ENCODE measurements around the gene CBLB.

The CBLB gene

DNA sequence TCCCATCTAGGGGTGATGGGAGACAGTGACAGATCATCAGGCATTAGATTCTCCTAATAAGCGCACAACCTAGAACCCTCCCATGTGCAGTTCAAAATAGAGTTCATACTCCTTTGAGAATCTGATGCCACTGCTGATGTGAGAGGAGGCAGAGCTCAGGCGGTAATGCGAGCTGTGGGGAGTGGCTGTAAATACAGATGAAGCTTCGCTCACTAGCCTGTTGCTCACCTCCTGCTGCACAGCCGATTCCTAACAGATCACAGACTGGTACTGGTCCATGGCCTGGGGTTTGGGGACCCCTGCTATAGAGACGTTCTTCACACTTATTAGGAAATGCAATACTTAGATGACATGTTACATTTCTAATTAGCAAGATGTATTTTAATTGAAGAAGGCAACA, 154.4 kb downstream of the CBLB start:
- no peak for DNase-seq (ENCODE audit: low read depth)
- H3K4me3 ChIP-seq (ENCODE audit: low read depth, low read length), result no peak overlapping the region
- TF ChIP-seq, protein P1, sequence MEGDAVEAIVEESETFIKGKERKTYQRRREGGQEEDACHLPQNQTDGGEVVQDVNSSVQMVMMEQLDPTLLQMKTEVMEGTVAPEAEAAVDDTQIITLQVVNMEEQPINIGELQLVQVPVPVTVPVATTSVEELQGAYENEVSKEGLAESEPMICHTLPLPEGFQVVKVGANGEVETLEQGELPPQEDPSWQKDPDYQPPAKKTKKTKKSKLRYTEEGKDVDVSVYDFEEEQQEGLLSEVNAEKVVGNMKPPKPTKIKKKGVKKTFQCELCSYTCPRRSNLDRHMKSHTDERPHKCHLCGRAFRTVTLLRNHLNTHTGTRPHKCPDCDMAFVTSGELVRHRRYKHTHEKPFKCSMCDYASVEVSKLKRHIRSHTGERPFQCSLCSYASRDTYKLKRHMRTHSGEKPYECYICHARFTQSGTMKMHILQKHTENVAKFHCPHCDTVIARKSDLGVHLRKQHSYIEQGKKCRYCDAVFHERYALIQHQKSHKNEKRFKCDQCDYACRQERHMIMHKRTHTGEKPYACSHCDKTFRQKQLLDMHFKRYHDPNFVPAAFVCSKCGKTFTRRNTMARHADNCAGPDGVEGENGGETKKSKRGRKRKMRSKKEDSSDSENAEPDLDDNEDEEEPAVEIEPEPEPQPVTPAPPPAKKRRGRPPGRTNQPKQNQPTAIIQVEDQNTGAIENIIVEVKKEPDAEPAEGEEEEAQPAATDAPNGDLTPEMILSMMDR (IDR thresholded peaks at IDR 0.05; ENCODE audit: low read depth, low read length, missing control alignments), result no peak

DNA sequence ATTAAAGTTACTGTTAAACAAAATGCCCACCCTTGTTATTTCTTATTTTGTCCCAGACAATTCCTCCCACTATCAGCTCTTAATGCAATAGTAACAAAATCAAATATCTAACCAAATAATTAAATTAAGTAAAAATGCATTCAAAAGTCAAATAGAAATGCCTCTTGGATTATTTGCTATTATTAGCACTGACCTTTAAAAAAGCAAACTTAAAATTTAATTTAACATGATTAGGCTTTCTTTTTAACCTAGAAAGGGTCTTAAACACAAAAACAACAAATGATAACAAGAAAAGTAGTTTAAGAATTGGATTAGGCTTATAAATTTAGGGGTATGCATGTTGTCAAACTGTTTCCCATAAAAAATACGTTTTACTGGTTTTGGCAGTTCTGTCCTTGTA, 159.8 kb downstream of the CBLB start:
- no peak overlapping the region for H3K4me3 ChIP-seq (ENCODE audit: low read depth, low read length)
- DNase-seq (ENCODE audit: low read depth), result no peak
- TF ChIP-seq, protein P1 (IDR thresholded peaks at IDR 0.05; ENCODE audit: low read depth, low read length, missing control alignments), result no peak

DNA sequence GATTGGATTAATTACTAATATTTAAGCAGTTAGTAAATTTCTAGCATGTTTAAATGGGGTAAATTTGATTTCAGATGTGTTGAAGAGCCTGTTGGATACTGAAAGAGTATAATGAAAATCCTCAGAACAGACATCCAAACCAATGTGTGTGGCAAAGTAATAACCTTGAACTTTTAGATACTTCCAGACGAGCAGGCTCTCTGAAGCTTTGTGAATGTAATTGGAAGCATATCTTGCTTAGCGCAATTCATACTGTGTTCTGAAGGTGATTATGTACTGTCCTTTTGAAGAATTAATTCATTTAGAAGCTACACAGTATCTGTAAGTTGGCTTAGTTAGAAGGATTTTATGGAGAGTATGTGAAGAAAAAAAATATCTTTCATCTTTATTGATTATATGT, 161.8 kb downstream of the CBLB start:
- no peak for DNase-seq (ENCODE audit: low read depth)
- no peak overlapping the region for H3K4me3 ChIP-seq (ENCODE audit: low read depth, low read length)
- TF ChIP-seq, protein P1 (IDR thresholded peaks at IDR 0.05; ENCODE audit: low read depth, low read length, missing control alignments), result no peak

DNA sequence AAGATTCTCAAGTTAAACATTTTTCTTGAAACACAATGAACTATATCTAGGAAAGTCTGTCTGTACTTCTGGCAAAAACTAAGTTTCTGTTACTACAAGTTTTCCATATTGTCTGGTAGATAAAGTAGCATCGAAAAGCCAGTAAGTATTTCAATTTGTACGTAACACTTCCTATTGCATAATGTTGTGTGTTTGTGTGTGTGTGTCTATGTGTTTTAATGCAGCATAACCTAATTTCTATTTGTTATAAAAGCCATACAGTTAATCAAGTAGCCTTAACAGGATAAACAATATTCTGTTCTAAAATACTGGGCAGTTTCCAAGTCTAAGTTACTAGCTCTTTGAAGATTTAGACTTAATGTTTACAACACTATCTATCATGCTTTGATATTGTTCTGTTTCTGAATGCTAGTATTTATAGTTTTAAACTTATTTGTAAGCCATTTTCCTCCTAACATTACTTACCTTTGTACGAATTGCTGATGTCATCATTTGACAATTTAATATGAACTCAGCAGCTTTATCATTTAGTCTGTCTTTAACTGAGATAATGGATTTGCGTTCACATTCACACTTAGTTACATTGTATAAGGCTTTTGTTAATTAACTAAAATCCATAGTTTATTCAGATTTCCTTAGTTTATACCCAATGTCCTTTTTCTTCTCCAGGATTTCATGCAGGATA, 163.9 kb downstream of the CBLB start:
- TF ChIP-seq, protein P1 (IDR thresholded peaks at IDR 0.05; ENCODE audit: low read depth, low read length, missing control alignments), result no peak
- DNase-seq (ENCODE audit: low read depth), result no peak
- H3K4me3 ChIP-seq (ENCODE audit: low read depth, low read length), result no peak overlapping the region

DNA sequence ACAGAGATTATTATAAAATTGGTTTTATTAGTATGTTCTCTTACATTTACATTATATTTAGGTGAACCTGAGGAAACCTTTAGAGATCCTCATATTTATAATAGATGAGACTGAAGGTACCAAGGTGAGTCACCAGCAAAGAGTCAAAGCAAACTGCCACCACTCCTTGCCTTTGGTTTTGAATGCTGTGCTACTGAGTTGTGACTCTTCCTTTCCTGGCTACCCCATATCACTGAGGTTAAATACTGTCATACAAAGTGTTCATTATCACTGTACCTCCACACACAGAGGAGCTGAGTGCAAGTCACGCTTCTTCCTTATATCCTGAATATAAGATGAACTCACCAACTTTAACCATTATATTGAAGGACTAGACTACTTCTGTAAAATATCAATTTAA, 168.2 kb downstream of the CBLB start:
- TF ChIP-seq, protein P1 (IDR thresholded peaks at IDR 0.05; ENCODE audit: low read depth, low read length, missing control alignments), result no peak
- no peak for DNase-seq (ENCODE audit: low read depth)
- no peak overlapping the region for H3K4me3 ChIP-seq (ENCODE audit: low read depth, low read length)

DNA sequence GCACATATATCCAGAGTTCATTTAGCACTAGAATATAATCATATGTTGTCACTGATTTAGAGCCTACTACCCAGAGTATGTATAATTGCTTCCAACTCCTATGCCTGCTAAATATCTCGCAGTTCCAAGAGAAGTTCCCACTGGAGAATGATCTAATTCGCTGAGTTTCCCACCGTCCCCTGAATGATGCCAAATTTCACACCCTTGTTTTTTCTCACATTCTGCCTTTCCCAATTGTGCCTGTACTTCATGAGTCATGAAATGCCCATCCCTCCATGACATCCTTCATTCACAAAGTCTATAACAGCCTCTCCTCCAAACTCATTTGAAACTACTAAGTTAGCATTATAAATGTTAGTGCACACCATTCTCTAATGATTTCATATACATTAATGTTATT, 177.2 kb downstream of the CBLB start:
- no peak overlapping the region for H3K4me3 ChIP-seq (ENCODE audit: low read depth, low read length)
- no peak for DNase-seq (ENCODE audit: low read depth)
- TF ChIP-seq, protein P1 (IDR thresholded peaks at IDR 0.05; ENCODE audit: low read depth, low read length, missing control alignments), result no peak

DNA sequence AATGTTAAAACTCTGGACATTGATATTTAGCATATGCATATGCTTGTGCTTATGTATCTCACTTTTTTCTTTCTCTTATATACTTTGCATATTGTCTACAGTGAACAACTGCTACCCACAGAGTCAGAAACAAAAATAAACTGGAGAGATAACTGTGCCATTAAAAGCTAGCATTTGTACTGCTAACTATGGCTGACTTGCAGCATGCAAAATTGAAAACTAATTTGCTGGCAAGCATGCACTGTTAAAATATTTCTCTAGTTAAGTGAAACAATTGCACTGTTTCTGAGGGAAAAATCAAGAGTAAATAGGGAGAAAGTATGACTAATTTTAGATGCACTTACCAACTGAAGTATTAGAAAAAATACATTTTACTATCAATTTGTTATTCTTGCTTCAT, 177.8 kb downstream of the CBLB start:
- TF ChIP-seq, protein P1 (IDR thresholded peaks at IDR 0.05; ENCODE audit: low read depth, low read length, missing control alignments), result no peak
- no peak for DNase-seq (ENCODE audit: low read depth)
- no peak overlapping the region for H3K4me3 ChIP-seq (ENCODE audit: low read depth, low read length)

Data from GM12864 (cell line).